ENCODE data around the gene FASTKD3.

FASTKD3 gene

DNA sequence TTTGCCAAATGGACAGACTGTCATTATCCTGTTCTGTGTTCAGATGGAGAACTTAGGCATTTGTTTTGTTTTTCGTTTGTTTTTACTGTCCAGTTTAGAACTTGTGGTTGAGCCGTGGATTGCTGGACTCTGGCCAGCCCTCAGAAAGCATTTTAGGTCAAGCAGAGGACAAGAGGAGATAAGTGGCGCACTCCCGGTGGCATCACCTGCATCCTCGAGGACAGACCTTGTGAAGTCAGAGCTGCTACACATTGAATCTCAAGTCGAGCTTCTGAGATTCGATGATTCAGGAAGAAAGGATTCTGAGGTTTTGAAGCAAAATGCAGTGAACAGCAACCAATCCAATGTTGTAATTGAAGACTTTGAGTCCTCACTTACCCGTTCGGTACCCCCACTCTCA is 9.0 kb upstream of the FASTKD3 start:
- Histone ChIP-seq H2AFZ (ENCODE audit: low read depth, low read length) (no peak overlapping the region), H3K4me3 (ENCODE audit: low read length) (peak overlapping the region; percentile 11; the same call in 1 of the 2 replicates), H3K9ac (ENCODE audit: low read length) (no peak overlapping the region), H3K4me1 (ENCODE audit: low read length) (peaks cover 51% of the 10 kb centered on the region), H3K27me3 (ENCODE audit: low read depth, low read length) (no peaks in the 10 kb centered on the region), H4K20me1 (ENCODE audit: insufficient read depth, low read length) (peaks cover 69% of the 10 kb centered on the region), H3K4me2 (ENCODE audit: low read length) (peak overlapping the region; percentile 54), H3K36me3 (replicated peaks; ENCODE audit: low read depth, low read length) (peaks cover 72% of the 10 kb centered on the region), H3K27ac (ENCODE audit: low read length) (peak overlapping the region; percentile 77), H3K9me3 (ENCODE audit: insufficient read depth, low read length) (no peaks in the 10 kb centered on the region), H3K79me2 (ENCODE audit: low read length) (peaks cover 63% of the 10 kb centered on the region)
- TF ChIP-seq EZH2phosphoT487 (IDR thresholded peaks at IDR 0.05; ENCODE audit: low read depth) = no peak

DNA sequence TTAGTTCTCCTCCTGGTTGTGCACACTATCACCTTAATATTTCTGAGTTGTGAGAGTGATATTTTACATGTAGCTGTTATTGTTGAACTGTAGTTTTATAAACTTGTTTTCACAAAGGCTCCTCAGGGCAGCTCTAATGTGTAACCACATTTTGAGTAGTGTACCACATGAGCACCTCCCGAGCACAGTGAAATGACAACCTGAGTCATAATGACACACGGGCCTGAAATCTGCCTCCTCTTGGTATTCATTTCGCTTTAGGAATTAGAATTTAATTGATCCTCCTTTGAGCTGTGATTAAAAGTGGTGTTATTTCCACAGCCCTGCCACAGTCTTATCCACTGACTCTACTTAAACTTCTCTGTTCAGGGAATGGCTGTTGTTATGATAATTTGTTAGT is 8.0 kb upstream of the FASTKD3 start:
- peaks cover 68% of the 10 kb centered on the region for H3K36me3 ChIP-seq (replicated peaks; ENCODE audit: low read depth, low read length)

DNA sequence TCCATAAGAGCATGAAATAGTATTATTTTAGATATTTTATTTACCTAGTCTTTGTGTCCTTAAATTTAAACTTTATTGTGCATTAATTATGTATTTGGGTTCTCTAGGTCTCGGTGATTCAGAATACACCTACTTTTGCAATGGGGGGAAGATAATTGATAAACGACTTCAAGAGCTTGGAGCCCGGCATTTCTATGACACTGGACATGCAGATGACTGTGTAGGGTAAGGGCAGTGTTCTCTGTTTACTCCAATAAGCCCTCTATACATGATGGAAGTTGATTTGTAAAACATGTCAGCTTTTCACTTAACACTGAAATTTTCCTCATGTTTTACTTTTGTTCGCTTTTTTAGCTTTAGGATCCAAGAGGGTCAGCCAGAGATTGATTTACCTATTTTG is 6.3 kb upstream of the FASTKD3 start:
- peaks cover 74% of the 10 kb centered on the region for H3K79me2 ChIP-seq (ENCODE audit: low read length)
- H3K9ac ChIP-seq (ENCODE audit: low read length) = no peak overlapping the region
- H3K4me2 ChIP-seq (ENCODE audit: low read length) = no peak overlapping the region
- H3K4me3 ChIP-seq (ENCODE audit: low read length) = no peak overlapping the region
- H4K20me1 ChIP-seq (ENCODE audit: insufficient read depth, low read length) = peaks cover 75% of the 10 kb centered on the region
- H2AFZ ChIP-seq (ENCODE audit: low read depth, low read length) = no peak overlapping the region
- peaks cover 78% of the 10 kb centered on the region for H3K4me1 ChIP-seq (ENCODE audit: low read length)
- no peak for TF ChIP-seq EZH2phosphoT487 (IDR thresholded peaks at IDR 0.05; ENCODE audit: low read depth)
- TF ChIP-seq, protein P1, sequence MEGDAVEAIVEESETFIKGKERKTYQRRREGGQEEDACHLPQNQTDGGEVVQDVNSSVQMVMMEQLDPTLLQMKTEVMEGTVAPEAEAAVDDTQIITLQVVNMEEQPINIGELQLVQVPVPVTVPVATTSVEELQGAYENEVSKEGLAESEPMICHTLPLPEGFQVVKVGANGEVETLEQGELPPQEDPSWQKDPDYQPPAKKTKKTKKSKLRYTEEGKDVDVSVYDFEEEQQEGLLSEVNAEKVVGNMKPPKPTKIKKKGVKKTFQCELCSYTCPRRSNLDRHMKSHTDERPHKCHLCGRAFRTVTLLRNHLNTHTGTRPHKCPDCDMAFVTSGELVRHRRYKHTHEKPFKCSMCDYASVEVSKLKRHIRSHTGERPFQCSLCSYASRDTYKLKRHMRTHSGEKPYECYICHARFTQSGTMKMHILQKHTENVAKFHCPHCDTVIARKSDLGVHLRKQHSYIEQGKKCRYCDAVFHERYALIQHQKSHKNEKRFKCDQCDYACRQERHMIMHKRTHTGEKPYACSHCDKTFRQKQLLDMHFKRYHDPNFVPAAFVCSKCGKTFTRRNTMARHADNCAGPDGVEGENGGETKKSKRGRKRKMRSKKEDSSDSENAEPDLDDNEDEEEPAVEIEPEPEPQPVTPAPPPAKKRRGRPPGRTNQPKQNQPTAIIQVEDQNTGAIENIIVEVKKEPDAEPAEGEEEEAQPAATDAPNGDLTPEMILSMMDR (IDR thresholded peaks at IDR 0.05; ENCODE audit: low read depth, low read length) = no peak
- no peak overlapping the region for H3K27ac ChIP-seq (ENCODE audit: low read length)
- no peaks in the 10 kb centered on the region for H3K9me3 ChIP-seq (ENCODE audit: insufficient read depth, low read length)
- peaks cover 61% of the 10 kb centered on the region for H3K36me3 ChIP-seq (replicated peaks; ENCODE audit: low read depth, low read length)
- no peaks in the 10 kb centered on the region for H3K27me3 ChIP-seq (ENCODE audit: low read depth, low read length)

More for the DNA sequence above, 8.0 kb upstream of the FASTKD3 start:
- H3K4me1 ChIP-seq (ENCODE audit: low read length) = peaks cover 60% of the 10 kb centered on the region
- no peaks in the 10 kb centered on the region for H3K9me3 ChIP-seq (ENCODE audit: insufficient read depth, low read length)
- H4K20me1 ChIP-seq (ENCODE audit: insufficient read depth, low read length) = peaks cover 75% of the 10 kb centered on the region
- peak overlapping the region; percentile 29; the same call in 1 of the 2 replicates for H3K9ac ChIP-seq (ENCODE audit: low read length)
- no peaks in the 10 kb centered on the region for H3K27me3 ChIP-seq (ENCODE audit: low read depth, low read length)
- H3K79me2 ChIP-seq (ENCODE audit: low read length) = peaks cover 73% of the 10 kb centered on the region
- H2AFZ ChIP-seq (ENCODE audit: low read depth, low read length) = no peak overlapping the region
- H3K4me2 ChIP-seq (ENCODE audit: low read length) = peak overlapping the region; percentile 72
- H3K4me3 ChIP-seq (ENCODE audit: low read length) = peak overlapping the region; percentile 42; the same call in 1 of the 2 replicates
- TF ChIP-seq, protein P1 (IDR thresholded peaks at IDR 0.05; ENCODE audit: low read depth, low read length) = no peak
- TF ChIP-seq EZH2phosphoT487 (IDR thresholded peaks at IDR 0.05; ENCODE audit: low read depth) = no peak
- H3K27ac ChIP-seq (ENCODE audit: low read length) = peak overlapping the region; percentile 46

DNA sequence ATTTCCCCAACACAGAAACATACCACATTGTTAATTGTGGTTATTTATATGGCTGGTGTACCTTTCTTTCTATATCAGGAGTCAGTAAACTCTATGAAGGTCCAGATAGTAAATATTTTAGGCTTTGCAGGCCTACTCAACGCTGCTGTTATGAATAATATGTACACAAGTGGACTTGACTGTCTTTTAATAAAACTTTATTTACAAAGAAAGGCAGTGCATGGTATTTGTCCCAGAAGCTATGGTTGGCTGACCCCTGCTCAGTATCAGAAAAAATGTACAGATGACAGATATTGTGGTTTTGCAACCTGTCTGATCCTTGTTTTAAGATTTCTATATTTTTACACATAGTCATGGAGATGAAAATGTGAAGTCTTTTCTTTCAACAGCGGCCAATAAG is 5.8 kb upstream of the FASTKD3 start:
- H3K4me2 ChIP-seq (ENCODE audit: low read length) = no peak overlapping the region
- no peak for TF ChIP-seq EZH2phosphoT487 (IDR thresholded peaks at IDR 0.05; ENCODE audit: low read depth)
- TF ChIP-seq, protein P1 (IDR thresholded peaks at IDR 0.05; ENCODE audit: low read depth, low read length) = no peak
- no peak overlapping the region for H3K27ac ChIP-seq (ENCODE audit: low read length)
- H3K27me3 ChIP-seq (ENCODE audit: low read depth, low read length) = no peaks in the 10 kb centered on the region
- H3K9me3 ChIP-seq (ENCODE audit: insufficient read depth, low read length) = no peaks in the 10 kb centered on the region
- H3K9ac ChIP-seq (ENCODE audit: low read length) = no peak overlapping the region
- H3K4me3 ChIP-seq (ENCODE audit: low read length) = no peak overlapping the region
- peaks cover 77% of the 10 kb centered on the region for H3K4me1 ChIP-seq (ENCODE audit: low read length)
- H2AFZ ChIP-seq (ENCODE audit: low read depth, low read length) = no peak overlapping the region
- peaks cover 74% of the 10 kb centered on the region for H3K79me2 ChIP-seq (ENCODE audit: low read length)
- peaks cover 55% of the 10 kb centered on the region for H3K36me3 ChIP-seq (replicated peaks; ENCODE audit: low read depth, low read length)
- H4K20me1 ChIP-seq (ENCODE audit: insufficient read depth, low read length) = peaks cover 74% of the 10 kb centered on the region
